GM13976 (cell line): ENCODE measurements around the gene ANKRA2.
"Not testable (repeated sequence)": the region's sequence is repeated elsewhere in the genome, so short reads cannot be mapped to it uniquely, and the experiment has no call there.

Source experiments
- DNase-seq: peaks from one replicate; pipeline ENCODE4 v3.0.0; 2012; ENCODE audit warnings: low spot score
- CTCF ChIP-seq: IDR thresholded peaks from 2 replicates; pipeline ENCODE4 v1.5.1; 2012; ENCODE audit warnings: borderline replicate concordance, mild to moderate bottlenecking; ENCODE audit not compliant: insufficient read depth; ENCODE audit errors: extremely low read depth, missing control alignments, control extremely low read depth
- in situ Hi-C: fragments of 300-500 bp; cut with MboI; formaldehyde crosslinking; loops from one replicate; pipeline ENCODE4 v1.12.0; 2022; ENCODE audit warnings: low sequenced_read_pairs, mixed read lengths, inconsistent platforms; ENCODE audit not compliant: unreplicated experiment

ANKRA2 gene

GRCh38 chr5:73514418-73514817 is 51.0 kb downstream of the ANKRA2 start:
- in situ Hi-C loops: no loop called here
- DNase-seq: no peak
- no peak for TF ChIP-seq CTCF

GRCh38 chr5:73513996-73514395 is 51.4 kb downstream of the ANKRA2 start:
- no peak for TF ChIP-seq CTCF
- in situ Hi-C loops: no loop called here
- DNase-seq: no peak

- DNase-seq, in situ Hi-C loops: not testable (repeated sequence)
These were observed 56.9 kb downstream of the ANKRA2 start for GRCh38 chr5:73508521-73508920.

GRCh38 chr5:73507062-73507461 is 58.4 kb downstream of the ANKRA2 start:
- no peak for DNase-seq
- TF ChIP-seq CTCF: no peak
- in situ Hi-C loops: no loop called here

- TF ChIP-seq CTCF: no peak
- no peak for DNase-seq
- in situ Hi-C loops: no loop called here
These were observed 58.9 kb downstream of the ANKRA2 start for GRCh38 chr5:73506459-73506955.
